Suppressor macrophage treated with lipopolysaccharide for 1 hour (primary cell): ENCODE data around the gene TRIM10.
"Not testable (repeated sequence)": the region's sequence is repeated elsewhere in the genome, so short reads cannot be mapped to it uniquely, and the experiment has no call there.

Source experiments
- DNase-seq, 3 donors: peaks; one replicate each; pipeline ENCODE4 v3.0.0-alpha.2; 2020 to 2022

TRIM10 gene

DNA sequence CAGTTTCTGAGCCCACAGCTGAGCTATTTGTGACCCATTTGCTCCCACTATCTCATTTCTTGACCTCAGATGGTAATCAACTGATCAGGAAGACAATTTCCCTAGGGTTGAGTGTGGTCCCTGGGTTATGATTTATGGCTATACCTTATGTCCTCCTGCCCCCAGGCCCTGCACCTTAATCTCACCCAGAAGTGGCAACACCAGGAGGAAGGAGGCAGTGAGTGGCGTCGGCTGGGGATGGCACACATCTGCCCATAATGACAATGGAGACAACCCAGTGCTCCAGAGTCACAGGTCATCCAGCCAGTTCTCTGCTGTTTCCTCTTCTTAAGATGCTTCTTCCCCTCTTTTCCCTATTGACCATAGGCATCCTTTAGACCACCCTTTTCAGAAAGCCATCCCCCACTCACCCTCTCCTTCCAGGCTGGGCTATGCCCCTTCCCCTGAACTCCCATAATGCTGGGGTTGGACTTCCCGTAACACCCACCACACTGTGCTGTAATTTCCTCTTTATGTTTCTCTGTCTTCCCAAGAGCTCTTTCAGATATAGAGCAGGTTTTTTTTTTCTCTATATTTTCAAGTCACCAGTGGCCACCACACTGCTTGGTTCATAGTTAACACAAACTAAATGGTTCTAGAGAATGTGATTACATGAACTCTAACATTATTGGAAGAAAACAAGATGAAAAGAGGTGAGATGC, 8.0 kb downstream of the TRIM10 start:
- peak; percentile 35 to 51 (median 46) for DNase-seq

DNA sequence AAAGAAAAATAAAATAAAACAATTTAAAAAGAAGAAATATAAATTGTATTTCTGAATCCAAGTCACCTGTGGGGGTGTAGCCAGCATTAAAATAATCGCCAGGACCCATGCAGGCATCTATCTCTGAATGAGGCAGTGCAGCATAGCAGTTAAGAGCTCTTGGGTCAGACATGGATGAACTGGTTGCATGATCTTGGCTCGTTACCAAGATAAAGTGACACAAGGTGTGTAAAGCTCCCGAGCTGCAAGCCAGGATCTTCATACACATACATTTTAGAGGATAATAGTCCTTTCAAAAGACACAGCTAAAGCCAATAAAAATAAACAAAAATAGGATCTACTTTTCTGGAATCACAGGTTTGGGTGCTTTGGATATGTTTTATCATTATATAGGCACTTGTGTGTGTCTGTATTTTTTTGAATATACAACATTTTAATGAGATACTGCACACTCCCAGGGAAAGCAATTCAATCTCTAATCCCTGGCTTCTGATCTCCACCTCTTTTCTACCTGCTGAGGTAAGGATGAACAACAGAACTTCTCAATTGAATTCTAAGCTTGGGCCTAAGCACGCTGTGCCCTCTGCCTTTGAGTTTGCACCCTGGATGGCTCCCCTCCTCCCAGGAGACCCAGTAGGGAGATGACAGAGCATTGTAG, 8.9 kb downstream of the TRIM10 start:
- no peak for DNase-seq

DNA sequence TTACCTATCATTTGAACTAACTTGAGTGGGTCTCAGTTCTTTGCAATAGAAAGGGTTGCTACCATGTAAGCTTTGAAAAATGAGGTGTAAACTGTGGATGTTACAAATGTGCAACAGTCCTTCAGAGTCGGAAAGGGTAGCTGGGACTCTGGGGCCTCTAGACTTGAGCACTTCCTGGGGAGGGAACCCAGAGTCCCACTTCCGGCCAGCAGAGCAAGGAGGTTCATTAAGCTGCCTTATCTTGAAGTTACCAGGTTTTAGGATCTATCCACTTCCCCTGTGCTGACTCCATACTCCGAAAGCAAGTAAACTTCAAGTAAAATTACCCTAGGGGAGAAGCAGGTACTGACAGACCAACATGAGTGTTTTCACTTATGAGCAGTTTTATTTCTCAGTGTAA, 9.4 kb downstream of the TRIM10 start:
- DNase-seq: no peak

DNA sequence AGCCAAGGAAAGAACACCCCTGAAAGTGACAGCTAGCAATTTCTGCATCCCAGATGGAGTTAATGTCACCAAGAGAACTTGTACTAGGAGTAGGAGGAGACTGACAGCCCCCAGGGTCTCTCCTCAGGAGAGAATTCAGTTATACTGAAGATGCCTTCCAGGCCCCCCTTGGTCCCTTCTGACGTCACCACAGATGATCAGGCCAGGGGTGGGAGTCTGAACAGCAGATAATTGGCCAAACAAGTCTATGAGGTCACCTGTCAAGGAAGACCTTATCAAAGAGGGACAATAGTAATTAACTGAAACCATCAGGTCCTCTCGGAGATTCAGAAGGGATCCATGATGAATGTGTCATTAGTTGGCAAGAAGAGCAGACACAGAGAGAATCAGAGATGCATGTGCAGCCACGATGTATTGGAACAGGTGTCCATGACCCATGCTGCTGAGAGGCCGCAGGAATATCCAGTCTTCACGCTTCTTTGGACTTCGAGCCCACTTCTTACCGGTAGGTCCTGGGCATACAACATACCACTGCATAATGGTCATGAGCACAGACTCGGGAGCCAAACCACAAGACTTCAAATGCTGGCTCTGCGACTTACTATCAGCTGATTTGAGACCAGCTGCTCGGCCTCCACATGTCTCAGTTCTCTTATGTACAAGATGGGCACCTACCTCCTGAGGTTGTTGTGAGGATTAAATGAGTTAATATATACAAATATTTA, 10.2 kb downstream of the TRIM10 start:
- no peak for DNase-seq

DNA sequence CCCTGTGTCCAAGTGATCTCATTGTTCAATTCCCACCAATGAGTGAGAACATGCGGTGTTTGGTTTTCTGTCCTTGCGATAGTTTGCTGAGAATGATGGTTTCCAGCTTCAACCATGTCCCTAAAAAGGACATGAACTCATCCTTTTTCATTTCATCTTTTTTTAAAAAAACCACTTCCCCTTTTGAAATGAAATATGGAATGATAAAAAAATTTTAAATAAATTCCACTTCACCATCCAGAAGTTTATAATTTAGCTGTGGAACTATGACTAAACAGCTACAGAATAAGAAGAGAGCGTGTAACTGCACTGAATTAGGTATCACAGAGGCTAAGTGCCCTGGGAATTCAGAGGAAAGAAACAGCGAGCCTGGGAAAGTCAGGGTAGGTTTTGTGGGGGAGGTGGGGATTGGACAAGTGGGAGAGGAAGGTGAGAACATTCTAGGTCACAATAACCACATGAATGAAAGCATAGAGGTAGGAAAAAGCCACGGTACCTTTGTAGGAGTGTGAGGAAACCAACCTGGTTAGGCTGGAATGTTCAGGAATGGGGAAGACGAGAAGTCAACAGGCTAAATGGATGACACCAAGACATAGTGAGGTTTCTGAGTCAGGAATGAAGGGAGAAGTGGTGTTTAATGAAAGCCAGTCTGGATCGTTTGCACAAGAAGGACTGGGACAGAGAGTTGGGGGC, 11.0 kb downstream of the TRIM10 start:
- DNase-seq: peak in 2 of 3 donors; percentile 57 to 65

DNA sequence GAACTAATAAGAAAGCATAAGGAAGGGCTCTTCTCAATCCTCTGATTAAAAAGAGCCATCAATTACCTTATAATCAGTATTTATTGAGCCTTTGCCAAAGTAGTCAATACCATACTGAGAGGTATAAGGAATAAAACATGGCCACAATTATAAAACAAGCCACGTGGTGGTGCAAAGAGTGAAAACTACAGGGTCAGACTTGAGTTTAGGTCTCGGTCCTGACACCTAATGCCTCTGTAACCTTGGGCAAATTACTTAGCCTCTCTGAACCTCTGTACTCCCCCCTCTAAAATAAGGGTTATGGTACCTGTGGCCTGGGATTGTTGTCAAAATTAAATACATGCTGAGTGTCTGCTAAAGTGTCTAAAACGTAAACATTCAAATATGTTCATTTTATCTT, 11.8 kb downstream of the TRIM10 start:
- DNase-seq: no peak

DNA sequence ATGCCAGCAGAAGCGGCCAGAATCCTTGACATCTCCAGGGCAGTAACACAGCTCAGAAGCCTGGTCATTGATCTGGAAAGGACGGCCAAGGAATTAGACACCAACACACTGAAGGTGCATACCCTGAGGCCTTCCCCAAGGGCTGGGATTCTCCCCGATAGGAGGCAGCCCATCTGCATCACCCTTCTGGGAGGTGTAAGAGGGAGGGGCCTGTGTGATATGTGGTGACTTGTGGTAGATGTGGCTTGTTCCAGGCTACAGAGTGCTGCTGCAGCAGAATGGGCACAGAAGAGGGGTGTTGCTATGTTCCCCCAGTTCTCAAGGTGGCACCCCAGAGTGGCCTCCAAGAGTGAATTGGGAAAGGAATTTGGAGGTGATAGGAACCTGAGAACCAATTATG, 13.9 kb downstream of the TRIM10 start:
- no peak for DNase-seq

DNA sequence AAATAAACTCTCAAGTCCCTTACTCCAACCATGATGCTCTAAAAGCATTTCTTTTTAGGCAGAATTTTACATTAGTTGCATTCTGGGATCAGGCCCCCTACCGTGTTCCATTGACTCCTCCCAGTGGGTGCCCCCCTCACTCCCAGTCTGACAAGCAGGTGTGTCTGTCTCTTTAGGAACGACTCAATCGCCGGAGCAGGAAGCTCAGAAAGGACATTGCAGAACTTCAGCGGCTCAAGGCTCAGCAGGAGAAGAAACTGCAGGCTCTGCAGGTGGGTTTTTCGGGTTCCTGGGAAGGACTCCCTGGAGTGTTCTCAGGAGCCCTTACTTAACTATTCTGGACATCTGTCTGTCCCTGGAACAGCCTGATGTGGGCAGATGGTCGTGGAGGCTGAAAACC, 15.2 kb downstream of the TRIM10 start:
- DNase-seq: no peak

DNA sequence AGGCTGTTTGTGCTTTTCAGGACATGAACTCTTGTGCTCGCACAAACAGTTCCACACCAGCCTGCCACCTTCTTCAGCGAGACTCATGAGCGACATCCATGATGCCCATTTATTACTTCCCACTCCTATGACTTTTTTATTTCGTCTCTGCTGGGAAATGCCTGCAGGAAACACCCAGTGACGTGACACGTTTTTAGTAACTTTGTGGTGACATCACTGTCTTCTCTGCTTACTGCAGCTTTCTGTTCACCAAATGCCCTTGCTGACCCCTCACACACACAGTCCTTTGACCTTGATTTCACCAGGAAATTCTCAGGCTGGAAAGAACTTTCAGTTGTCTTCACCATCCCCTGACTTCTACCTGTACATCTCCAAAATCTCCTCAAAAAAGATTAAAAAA, 16.2 kb downstream of the TRIM10 start:
- DNase-seq: peak; percentile 22 to 61 (median 43)

DNA sequence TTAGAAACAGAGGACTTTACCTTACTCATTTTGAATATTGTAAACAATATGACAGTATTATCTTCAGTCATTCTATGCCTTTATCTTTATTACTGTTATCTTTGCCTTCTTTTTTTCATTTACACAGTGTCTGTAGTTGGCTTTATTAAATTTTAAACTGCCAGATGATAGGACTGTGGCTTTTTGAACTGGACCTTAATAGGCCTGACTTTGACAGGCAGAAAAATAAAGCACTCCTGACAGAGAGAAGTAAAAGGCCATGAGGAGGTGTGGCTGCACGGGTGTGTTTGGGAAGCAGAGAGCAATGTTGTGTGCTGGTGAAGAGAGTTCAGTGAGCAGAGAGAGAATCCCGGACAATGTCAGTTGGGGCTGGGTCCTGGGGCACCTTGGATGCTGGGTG, 17.2 kb downstream of the TRIM10 start:
- DNase-seq: no peak

DNA sequence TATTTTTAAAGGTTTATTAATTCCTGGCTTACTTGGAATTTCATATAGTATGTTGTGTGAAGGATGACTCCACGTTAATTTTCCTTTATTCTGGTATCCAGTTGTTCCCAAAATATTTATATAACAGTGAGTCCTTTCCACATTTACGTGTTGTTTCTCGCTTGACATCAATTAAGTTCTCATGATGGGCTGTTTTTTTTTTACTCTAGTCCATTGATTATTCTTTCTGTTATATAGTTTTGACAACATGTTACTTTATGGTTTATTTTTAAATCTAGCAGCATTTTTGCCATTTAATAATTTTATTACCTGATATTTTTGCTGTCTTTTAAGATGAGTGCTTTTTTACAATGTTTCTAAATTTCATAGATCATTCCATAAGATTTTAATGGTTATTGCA, 18.3 kb downstream of the TRIM10 start:
- DNase-seq: no peak

DNA sequence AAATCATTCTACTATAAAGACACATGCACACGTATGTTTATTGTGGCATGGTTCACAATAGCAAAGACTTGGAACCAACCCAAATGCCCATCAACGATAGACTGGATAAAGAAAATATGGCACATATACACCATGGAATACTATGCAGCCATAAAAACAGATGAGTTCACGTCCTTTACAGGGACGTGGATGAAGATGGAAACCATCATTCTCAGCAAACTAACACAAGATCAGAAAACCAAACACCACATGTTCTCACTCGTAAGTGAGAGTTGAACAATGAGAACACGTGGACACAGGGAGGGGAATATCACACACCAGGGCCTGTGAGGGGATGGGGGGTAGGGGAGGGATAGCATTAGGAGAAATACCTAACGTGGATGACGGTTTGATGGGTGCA, 20.8 kb downstream of the TRIM10 start:
- DNase-seq: not testable (repeated sequence)

DNA sequence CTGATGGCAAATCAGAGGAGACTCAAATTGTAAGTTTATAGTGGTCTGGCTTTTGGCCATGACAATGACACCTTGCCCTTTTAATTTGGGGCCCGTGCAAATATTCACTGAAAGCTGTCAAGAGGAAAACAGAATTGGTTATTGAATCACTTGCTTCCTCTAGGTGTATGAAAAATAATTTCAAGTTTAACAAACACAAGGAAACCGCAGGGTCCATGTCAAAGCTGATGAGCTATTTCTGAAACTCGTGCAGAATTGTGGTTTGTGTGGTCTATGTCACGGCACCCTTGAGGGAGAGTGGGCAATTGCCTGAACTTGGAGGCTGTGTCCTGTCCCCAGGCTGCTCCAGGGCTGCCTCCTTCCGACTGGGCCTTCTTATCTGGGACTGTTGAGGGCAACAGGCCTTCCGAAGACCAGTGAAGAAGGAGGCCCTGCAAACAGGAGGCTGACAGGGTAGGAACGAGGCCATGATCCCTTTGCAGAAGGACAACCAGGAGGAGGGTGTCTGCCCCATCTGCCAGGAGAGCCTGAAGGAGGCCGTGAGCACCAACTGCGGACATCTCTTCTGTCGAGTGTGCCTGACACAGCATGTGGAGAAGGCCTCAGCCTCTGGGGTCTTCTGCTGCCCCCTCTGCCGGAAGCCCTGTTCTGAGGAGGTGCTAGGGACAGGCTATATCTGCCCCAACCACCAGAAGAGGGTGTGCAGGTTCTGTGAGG, 24.3 kb downstream of the TRIM10 start:
- DNase-seq: no peak

DNA sequence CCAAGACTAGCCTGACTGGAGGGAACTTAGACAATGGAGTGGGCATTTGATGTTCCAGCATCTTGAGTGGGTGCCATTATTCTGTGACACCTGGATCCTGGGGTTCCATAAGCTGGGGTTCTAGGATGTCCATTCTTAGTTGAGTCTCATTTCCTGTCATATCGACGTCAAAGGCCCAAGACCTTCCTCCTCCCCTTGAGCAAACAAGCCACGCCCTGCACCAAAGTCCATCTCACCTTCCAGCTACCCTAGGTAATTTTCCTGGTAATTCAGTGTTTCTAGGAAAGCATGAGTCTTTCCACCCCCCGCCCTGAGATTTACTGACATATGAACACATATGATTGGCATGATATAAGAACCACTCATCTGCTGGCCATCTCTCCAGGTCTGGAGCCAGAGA, 25.3 kb downstream of the TRIM10 start, which contains the start of gene TRIM40:
TRIM40 (plus strand) TSS at position 384 of the 400 bp plus-strand sequence. CDS start 897 bp downstream, outside the sequence.
- DNase-seq: no peak

DNA sequence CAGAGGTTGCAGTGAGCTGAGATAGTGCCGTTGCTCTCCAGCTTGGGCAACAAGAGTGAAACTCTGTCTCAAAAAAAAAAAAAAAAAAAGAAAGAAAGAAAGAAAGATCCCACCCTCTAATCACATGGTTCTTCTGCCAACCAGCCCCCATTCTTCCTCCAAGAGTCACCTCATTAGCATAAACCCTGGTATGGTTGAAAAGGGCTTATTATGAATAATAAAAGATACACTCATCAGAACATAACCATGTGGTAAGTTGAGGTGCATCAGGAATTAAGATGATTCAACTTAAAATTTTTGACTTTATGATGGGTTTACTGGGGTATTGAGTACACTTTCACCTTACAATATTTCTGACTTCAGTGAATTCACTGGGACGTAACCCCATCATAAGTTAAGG, 25.9 kb downstream of the TRIM10 start:
- DNase-seq: no peak

DNA sequence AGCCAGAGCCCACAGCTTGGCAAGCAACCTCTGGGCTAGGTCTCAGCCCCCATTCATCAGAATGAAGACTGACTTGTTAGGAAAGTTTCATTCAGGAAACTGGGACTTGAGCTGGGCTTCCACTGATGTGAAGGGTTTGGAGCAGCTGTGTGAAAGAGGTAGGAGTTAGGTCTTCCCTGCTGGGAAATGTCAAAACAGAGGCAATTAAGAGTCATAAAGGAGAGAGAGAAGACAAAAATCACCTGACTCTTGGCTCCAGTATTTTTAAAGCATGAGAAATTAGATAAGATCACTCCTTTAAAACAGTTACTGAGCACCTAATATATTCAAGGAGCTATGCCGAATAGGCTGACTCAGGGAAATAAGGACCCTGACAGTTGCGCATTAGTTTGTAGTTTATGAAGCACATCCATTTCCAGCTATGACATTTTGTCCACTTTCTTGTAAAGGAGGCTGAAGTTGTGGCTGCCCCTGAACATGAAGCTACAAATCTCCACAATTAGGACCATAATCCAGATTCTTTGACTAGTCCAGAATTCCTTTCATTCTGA, 29.0 kb downstream of the TRIM10 start:
- DNase-seq: no peak

DNA sequence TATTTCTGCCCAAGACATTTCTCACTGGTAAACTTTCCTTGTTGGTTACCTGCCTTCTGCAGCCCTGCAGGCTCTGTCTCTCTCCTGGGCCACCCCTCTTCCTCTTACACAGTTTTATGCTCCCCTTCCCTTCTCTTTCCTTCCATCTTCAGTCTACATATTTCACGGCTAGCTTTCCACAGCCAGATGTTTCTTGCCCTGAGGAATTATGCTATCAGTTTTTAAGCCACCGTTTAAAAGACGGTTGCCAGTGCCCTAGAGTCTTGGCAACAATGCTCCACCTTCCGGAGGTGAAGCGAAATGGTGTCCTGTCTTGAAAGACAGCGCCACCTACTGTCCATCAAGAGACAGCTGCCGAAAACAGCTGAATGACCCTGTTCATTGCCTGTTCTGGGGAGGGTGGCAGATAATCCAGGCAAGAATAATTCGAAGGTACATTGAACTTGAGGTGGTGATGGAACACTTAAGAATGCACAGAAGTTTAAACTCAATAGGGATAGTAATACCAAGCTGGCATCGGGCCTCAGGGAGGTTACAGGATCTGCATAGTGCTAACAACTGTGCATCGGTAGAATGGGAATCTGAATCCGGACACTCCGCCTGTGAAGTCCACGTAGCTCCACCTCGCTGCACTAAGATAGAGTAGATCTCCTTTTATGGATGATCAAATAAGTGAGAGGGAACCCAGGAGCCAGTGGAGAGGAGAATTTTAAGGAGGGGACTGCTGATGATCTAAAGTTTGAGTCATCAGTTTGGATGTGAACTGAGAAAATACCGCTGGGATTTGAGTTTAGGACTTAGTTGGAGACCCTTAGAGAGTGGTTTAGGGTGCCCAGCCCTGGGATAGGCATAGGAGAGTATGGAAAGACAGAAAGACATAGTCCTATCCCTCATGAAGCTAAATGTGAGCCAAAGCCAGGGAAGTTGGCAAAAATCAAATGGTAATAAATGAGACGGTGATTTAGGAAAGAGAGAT, 29.8 kb downstream of the TRIM10 start:
- peak; percentile 85 to 93 (median 89) for DNase-seq

DNA sequence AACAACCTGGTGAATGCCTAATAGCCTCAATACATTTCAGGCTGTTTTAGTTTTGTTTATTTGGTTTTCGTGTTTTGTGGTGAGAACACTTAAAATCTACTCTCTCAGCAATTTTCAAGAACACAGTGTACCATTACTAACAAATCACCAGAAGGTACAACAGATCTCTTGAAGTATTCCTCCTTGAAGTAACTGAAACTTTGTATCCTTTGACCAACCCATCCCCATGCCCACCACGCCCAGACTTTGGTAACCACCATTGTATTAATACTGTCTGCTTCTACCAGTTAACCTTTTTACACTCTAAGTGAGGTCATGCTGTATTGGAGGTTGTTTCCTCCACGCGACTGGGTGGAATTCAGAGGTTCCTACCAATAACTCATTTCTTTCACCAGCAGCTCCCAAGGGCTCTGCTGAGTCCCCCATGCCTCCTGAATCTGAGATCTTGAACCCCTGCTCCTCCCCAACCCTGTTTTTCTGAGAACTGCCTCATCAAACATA, 30.8 kb downstream of the TRIM10 start:
- DNase-seq: no peak

DNA sequence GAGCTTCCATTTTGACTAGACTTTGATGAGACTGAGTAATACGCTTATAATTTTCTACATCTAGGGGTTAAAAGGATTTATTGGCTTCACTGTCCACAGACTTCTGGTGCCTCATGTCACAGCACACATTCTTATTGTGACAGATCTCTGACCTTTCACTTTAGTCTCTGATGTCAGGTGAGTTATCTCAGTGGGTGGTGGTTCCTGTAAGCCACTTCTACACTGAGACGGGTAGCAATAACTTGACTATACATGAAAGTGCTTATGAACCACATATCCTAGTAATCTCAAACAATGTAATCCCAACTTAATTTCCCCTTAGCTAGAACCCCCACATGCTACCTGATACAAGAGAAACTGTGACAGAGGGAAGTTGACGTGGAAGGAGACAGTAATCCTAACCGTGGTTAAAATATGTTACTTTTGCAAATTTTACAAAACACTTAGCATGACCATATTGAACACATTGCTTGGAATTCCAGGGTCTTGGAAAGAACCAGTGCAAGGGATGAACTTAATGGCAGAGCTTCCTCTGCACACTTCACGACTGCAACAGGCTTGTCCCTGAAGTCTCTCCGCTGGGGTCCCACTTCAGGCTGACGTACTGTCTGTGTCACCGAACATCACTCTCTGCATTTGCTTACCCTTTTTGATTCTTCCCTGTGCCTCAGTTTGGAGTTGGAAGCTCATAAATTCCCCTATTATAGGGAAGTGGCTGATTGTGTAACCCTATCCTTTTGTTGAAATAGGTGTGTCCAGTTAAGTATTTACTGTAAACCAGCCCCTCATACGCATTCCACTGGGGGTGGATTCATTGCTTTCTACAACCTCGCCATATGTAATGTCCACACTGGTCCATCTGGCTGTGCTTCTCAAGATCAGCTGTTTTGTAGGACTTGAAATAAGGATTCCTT, 31.5 kb downstream of the TRIM10 start:
- peak in 1 of 3 donors; percentile 55 for DNase-seq
